DOHH2 (cell line): ENCODE data around the gene CNTNAP5.

ENCODE experiments used
- H3F3A ChIP-seq: fragments of 200-600 bp; sonication (generic), shearing (Covaris generic); 2 replicates; pipeline ENCODE4 v1.6.0; 2016; ENCODE audit warnings: antibody characterized with exemption, mild to moderate bottlenecking; ENCODE audit not compliant: control insufficient read depth, insufficient read depth
- H3K27ac ChIP-seq: fragments of 200-600 bp; sonication (generic); 2 replicates; pipeline ENCODE4 v1.5.1; 2014; ENCODE audit warnings: low read depth, mild to moderate bottlenecking, low read length, moderate library complexity
- H3K27me3 ChIP-seq: fragments of 200-600 bp; sonication (generic); 2 replicates; pipeline ENCODE4 v1.6.1; 2014; ENCODE audit warnings: mild to moderate bottlenecking, low read length, mixed read lengths; ENCODE audit not compliant: control insufficient read depth
- H3K36me3 ChIP-seq: fragments of 200-600 bp; sonication (generic); 2 replicates; pipeline ENCODE4 v1.6.1; 2014; ENCODE audit warnings: mild to moderate bottlenecking, low read length, moderate library complexity, mixed read lengths; ENCODE audit not compliant: control insufficient read depth
- H3K4me1 ChIP-seq: fragments of 200-600 bp; sonication (generic); 2 replicates; pipeline ENCODE4 v1.6.1; 2014; ENCODE audit warnings: mild to moderate bottlenecking, low read length, mixed read lengths; ENCODE audit not compliant: control insufficient read depth
- H3K4me2 ChIP-seq: fragments of 200-600 bp; sonication (generic); 2 replicates; pipeline ENCODE4 v1.6.0; 2014; ENCODE audit warnings: mild to moderate bottlenecking, low read length, moderate library complexity
- H3K4me3 ChIP-seq: fragments of 200-600 bp; sonication (generic); 2 replicates; pipeline ENCODE4 v1.5.1; 2014; ENCODE audit warnings: mild to moderate bottlenecking, low read length, mixed read lengths
- H3K79me2 ChIP-seq: fragments of 200-600 bp; sonication (generic); 2 replicates; pipeline ENCODE4 v1.6.1; 2014; ENCODE audit warnings: mild to moderate bottlenecking, low read length, mixed read lengths; ENCODE audit not compliant: control insufficient read depth
- H3K9me2 ChIP-seq: fragments of 200-600 bp; sonication (generic); replicated peaks from 2 replicates; pipeline ENCODE4 v1.6.1; 2014; ENCODE audit warnings: mild to moderate bottlenecking, low read length, mixed read lengths; ENCODE audit not compliant: control insufficient read depth
- H3K9me3 ChIP-seq: fragments of 200-600 bp; sonication (generic); 2 replicates; pipeline ENCODE4 v1.6.1; 2014; ENCODE audit warnings: antibody characterized with exemption, low read length, mixed read lengths; ENCODE audit not compliant: control insufficient read depth, insufficient read depth
- H4K20me1 ChIP-seq: fragments of 200-600 bp; sonication (generic); 2 replicates; pipeline ENCODE4 v1.6.0; 2014; ENCODE audit warnings: low read depth, mild to moderate bottlenecking, antibody characterized with exemption, low read length, moderate library complexity; ENCODE audit not compliant: control insufficient read depth, insufficient read depth
- CTCF ChIP-seq: fragments of 200-600 bp; sonication (generic); IDR thresholded peaks from one replicate; pipeline ENCODE4 v1.5.1; 2014; ENCODE audit warnings: antibody characterized with exemption, mild to moderate bottlenecking, low read depth, low read length; ENCODE audit not compliant: poor library complexity, severe bottlenecking
- EZH2phosphoT487 ChIP-seq: fragments of 200-600 bp; sonication (generic); IDR thresholded peaks from 2 replicates; pipeline ENCODE4 v1.6.1; 2017; ENCODE audit warnings: borderline replicate concordance, mild to moderate bottlenecking, antibody characterized with exemption, low read length, moderate library complexity, mixed read lengths

CNTNAP5 gene

GRCh38 chr2:124524155-124524915 lies 499.2 kb downstream of the CNTNAP5 start:
- H3K9me2 ChIP-seq = no peaks in the 10 kb centered on the region
- no peak overlapping the region for H3K4me2 ChIP-seq
- TF ChIP-seq EZH2phosphoT487 (no peak), CTCF (no peak)
- H3F3A ChIP-seq = no peaks in the 10 kb centered on the region
- H4K20me1 ChIP-seq = no peaks in the 10 kb centered on the region
- no peaks in the 10 kb centered on the region for H3K9me3 ChIP-seq
- H3K4me3 ChIP-seq = no peak overlapping the region
- no peaks in the 10 kb centered on the region for H3K27me3 ChIP-seq
- H3K27ac ChIP-seq = no peak overlapping the region
- H3K79me2 ChIP-seq = no peaks in the 10 kb centered on the region
- H3K4me1 ChIP-seq = no peaks in the 10 kb centered on the region
- H3K36me3 ChIP-seq = no peaks in the 10 kb centered on the region

DNA sequence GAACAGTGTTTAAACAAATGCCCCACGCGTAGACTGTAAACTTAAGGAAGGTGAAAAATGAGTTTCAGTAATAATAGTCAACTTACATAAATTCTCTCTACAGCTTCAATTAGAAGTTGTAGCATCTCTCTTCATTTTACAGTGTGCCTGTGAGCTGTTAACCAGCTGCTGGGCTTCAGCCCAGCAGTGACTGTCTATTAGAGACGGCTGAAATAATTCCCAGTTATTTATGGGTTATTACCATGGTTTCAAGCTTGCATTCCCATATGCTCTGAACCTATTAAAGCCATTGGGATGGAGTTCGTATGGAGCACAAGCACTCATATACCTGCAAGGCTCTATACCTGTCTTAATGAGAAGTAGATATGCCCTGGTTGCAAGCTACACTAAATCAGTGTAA lies 501.1 kb downstream of the CNTNAP5 start:
- Histone ChIP-seq H3F3A (no peaks in the 10 kb centered on the region), H3K4me3 (no peak overlapping the region), H3K4me1 (no peaks in the 10 kb centered on the region), H3K9me2 (no peaks in the 10 kb centered on the region), H3K27me3 (no peaks in the 10 kb centered on the region), H3K27ac (no peak overlapping the region), H3K4me2 (no peak overlapping the region), H4K20me1 (no peaks in the 10 kb centered on the region), H3K79me2 (no peaks in the 10 kb centered on the region), H3K9me3 (no peaks in the 10 kb centered on the region), H3K36me3 (no peaks in the 10 kb centered on the region)
- TF ChIP-seq EZH2phosphoT487 = no peak
- TF ChIP-seq CTCF = no peak

GRCh38 chr2:124530203-124530602 lies 505.1 kb downstream of the CNTNAP5 start:
- no peak for TF ChIP-seq EZH2phosphoT487
- no peak for TF ChIP-seq CTCF
- Histone ChIP-seq H3K4me1 (no peaks in the 10 kb centered on the region), H3K36me3 (no peaks in the 10 kb centered on the region), H3K4me3 (no peak overlapping the region), H3K27me3 (no peaks in the 10 kb centered on the region), H3K9me3 (no peaks in the 10 kb centered on the region), H3K27ac (no peak overlapping the region), H3K79me2 (no peaks in the 10 kb centered on the region), H3F3A (no peaks in the 10 kb centered on the region), H3K4me2 (no peak overlapping the region), H3K9me2 (no peaks in the 10 kb centered on the region), H4K20me1 (no peaks in the 10 kb centered on the region)
